ENCODE measurements around the gene ZNF837. TPM values are rescaled to one million over a fixed set of nuclear protein-coding genes. Genes with fewer than 3 reads are reported as not detected.

ZNF837 gene
- total and polyA plus RNA-seq, 2 of the 13 experiments (the other 11 are each of a cell fraction or from before 2014, with no cell fraction given) = 0.29 to 1.3 TPM

DNA sequence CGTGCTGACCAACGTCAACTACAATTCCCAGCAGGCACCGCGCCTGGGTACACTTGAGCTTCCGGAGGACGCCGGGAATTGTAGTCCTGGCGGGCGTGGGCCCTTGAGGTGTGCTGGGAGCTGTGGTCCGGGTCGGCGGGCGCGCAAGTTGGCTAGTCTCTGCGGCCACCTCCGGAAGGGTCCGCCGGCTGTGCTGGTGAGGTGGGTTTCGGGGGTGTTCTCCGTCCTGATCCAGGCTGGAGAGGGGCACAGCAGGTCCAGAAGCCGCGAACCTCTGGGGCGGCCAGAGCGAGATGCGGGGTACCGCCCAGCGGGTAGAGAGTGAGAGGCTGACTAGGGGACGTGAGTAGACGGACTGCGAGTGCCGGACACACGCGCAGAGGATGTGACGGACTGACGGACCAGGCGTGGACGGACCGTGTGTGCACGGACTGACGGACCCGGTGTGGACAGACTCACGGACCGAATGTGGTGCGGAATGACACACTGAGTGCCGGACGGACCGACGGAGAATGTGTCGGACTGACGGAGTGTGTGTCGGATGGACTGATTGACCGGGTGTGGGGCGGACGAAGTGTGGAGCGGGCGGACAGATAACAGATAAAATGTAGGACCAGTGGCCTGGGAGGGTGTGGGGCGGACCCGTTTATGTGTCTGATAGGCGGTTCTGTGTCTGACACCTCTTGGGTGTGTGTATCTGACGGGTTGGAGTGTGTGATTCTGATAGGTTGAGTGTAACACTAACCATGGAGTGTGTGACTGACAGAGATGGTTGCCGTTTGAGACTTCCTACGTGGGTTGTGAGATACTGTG is 53.7 kb downstream of the ZNF837 start, which contains the start of gene ZSCAN22 (continued):
- TF ChIP-seq, protein P1, sequence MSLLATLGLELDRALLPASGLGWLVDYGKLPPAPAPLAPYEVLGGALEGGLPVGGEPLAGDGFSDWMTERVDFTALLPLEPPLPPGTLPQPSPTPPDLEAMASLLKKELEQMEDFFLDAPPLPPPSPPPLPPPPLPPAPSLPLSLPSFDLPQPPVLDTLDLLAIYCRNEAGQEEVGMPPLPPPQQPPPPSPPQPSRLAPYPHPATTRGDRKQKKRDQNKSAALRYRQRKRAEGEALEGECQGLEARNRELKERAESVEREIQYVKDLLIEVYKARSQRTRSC (CRISPR knock-in tag; IDR thresholded peaks at IDR 0.05; ENCODE audit: low read depth) = no peak
- TF ChIP-seq ZNF749 (CRISPR knock-in tag; IDR thresholded peaks at IDR 0.05; ENCODE audit: borderline replicate concordance) (peak; percentile 80; the same call in 1 of the 2 replicates), ZNF768 (CRISPR knock-in tag; IDR thresholded peaks at IDR 0.05) (peak; percentile 83; the same call in 1 of the 2 replicates), SALL2 (CRISPR knock-in tag; IDR thresholded peaks at IDR 0.05) (peak; percentile 86; the same call in 1 of the 2 replicates), SATB2 (CRISPR knock-in tag; IDR thresholded peaks at IDR 0.05) (no peak), NFATC3 (CRISPR knock-in tag; IDR thresholded peaks at IDR 0.05) (no peak), STAG1 (CRISPR knock-in tag; IDR thresholded peaks at IDR 0.05) (peak; percentile 14; the same call in 1 of the 2 replicates), HIVEP1 (CRISPR knock-in tag; IDR thresholded peaks at IDR 0.05) (peak; percentile 71; the same call in 1 of the 2 replicates), MBNL3 (CRISPR knock-in tag; conservative IDR thresholded peaks at IDR 0.05) (no peak), GPN1 (CRISPR knock-in tag; IDR thresholded peaks at IDR 0.05; ENCODE audit: borderline replicate concordance) (no peak; the same call in 1 of the 2 replicates), HDAC6 (IDR thresholded peaks at IDR 0.05; ENCODE audit: low read depth, low read length) (no peak), RARG (CRISPR knock-in tag; IDR thresholded peaks at IDR 0.05; ENCODE audit: low read depth) (no peak), CC2D1A (CRISPR knock-in tag; IDR thresholded peaks at IDR 0.05) (no peak), HNF4G (IDR thresholded peaks at IDR 0.05; ENCODE audit: borderline replicate concordance, low read depth, low read length) (no peak), HNF4G (CRISPR knock-in tag; IDR thresholded peaks at IDR 0.05; ENCODE audit: borderline replicate concordance, low read depth) (peak; percentile 78), AKAP8 (CRISPR knock-in tag; IDR thresholded peaks at IDR 0.05) (peak; percentile 79; the same call in 1 of the 2 replicates), ZEB1 (IDR thresholded peaks at IDR 0.05; ENCODE audit: insufficient replicate concordance, low read depth) (no peak), FIP1L1 (IDR thresholded peaks at IDR 0.05; ENCODE audit: borderline replicate concordance, insufficient read depth, low read depth, low read length) (0 out of 2 replicates have a peak, but pooled peaks have one; percentile 46), ZKSCAN5 (CRISPR knock-in tag; IDR thresholded peaks at IDR 0.05) (no peak; the same call in 1 of the 2 replicates)
- TF ChIP-seq, protein P2, sequence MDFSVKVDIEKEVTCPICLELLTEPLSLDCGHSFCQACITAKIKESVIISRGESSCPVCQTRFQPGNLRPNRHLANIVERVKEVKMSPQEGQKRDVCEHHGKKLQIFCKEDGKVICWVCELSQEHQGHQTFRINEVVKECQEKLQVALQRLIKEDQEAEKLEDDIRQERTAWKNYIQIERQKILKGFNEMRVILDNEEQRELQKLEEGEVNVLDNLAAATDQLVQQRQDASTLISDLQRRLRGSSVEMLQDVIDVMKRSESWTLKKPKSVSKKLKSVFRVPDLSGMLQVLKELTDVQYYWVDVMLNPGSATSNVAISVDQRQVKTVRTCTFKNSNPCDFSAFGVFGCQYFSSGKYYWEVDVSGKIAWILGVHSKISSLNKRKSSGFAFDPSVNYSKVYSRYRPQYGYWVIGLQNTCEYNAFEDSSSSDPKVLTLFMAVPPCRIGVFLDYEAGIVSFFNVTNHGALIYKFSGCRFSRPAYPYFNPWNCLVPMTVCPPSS (IDR thresholded peaks at IDR 0.05) = no peak
- TF ChIP-seq, protein P3, sequence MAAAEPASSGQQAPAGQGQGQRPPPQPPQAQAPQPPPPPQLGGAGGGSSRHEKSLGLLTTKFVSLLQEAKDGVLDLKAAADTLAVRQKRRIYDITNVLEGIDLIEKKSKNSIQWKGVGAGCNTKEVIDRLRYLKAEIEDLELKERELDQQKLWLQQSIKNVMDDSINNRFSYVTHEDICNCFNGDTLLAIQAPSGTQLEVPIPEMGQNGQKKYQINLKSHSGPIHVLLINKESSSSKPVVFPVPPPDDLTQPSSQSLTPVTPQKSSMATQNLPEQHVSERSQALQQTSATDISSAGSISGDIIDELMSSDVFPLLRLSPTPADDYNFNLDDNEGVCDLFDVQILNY (CRISPR knock-in tag; conservative IDR thresholded peaks at IDR 0.05) = no peak; the same call in 1 of the 2 replicates
- TF ChIP-seq, protein P4, sequence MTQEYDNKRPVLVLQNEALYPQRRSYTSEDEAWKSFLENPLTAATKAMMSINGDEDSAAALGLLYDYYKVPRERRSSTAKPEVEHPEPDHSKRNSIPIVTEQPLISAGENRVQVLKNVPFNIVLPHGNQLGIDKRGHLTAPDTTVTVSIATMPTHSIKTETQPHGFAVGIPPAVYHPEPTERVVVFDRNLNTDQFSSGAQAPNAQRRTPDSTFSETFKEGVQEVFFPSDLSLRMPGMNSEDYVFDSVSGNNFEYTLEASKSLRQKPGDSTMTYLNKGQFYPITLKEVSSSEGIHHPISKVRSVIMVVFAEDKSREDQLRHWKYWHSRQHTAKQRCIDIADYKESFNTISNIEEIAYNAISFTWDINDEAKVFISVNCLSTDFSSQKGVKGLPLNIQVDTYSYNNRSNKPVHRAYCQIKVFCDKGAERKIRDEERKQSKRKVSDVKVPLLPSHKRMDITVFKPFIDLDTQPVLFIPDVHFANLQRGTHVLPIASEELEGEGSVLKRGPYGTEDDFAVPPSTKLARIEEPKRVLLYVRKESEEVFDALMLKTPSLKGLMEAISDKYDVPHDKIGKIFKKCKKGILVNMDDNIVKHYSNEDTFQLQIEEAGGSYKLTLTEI (CRISPR knock-in tag; conservative IDR thresholded peaks at IDR 0.05) = no peak; the same call in 1 of the 2 replicates
- TF ChIP-seq, protein P5, sequence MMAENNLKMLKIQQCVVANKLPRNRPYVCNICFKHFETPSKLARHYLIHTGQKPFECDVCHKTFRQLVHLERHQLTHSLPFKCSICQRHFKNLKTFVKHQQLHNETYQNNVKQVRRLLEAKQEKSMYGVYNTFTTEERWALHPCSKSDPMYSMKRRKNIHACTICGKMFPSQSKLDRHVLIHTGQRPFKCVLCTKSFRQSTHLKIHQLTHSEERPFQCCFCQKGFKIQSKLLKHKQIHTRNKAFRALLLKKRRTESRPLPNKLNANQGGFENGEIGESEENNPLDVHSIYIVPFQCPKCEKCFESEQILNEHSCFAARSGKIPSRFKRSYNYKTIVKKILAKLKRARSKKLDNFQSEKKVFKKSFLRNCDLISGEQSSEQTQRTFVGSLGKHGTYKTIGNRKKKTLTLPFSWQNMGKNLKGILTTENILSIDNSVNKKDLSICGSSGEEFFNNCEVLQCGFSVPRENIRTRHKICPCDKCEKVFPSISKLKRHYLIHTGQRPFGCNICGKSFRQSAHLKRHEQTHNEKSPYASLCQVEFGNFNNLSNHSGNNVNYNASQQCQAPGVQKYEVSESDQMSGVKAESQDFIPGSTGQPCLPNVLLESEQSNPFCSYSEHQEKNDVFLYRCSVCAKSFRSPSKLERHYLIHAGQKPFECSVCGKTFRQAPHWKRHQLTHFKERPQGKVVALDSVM (CRISPR knock-in tag; IDR thresholded peaks at IDR 0.05) = peak; percentile 32; the same call in 1 of the 2 replicates
